PFSK-1 (cell line): ENCODE results near the gene PFKP.

Experiments used
- FOXP2 ChIP-seq: optimal IDR thresholded peaks from 2 replicates; pipeline ENCODE3; 2011; ENCODE audit warnings: borderline replicate concordance, control low read depth, inconsistent platforms; ENCODE audit not compliant: insufficient read depth; ENCODE audit errors: extremely low read length, extremely low read depth
- POLR2AphosphoS5 ChIP-seq: IDR thresholded peaks from 2 replicates; pipeline ENCODE4 v1.6.1; 2012; ENCODE audit warnings: low read depth, mild to moderate bottlenecking, control low read depth, low read length, moderate library complexity
- SIN3A ChIP-seq: IDR thresholded peaks from 2 replicates; pipeline ENCODE4 v1.6.1; 2012; ENCODE audit warnings: mild to moderate bottlenecking, low read length, moderate library complexity, borderline replicate concordance; ENCODE audit not compliant: insufficient read depth
- TAF1 ChIP-seq: IDR thresholded peaks from 2 replicates; pipeline ENCODE4 v1.6.1; 2012; ENCODE audit warnings: low read length, control low read depth, borderline replicate concordance; ENCODE audit not compliant: insufficient read depth
- TF ChIP-seq, protein P1 (sequence below), 2 experiments: IDR thresholded peaks; 2 replicates each; pipeline versions ENCODE4 v1.6.1 to v1.8.0; 2011 to 2012; ENCODE audit warnings: low read depth in 2 of 2, low read length in 2 of 2, control low read depth in 1 of 2, inconsistent platforms in 1 of 2, mild to moderate bottlenecking in 1 of 2, moderate library complexity in 1 of 2; ENCODE audit not compliant: insufficient read depth in 1 of 2

The PFKP gene

DNA sequence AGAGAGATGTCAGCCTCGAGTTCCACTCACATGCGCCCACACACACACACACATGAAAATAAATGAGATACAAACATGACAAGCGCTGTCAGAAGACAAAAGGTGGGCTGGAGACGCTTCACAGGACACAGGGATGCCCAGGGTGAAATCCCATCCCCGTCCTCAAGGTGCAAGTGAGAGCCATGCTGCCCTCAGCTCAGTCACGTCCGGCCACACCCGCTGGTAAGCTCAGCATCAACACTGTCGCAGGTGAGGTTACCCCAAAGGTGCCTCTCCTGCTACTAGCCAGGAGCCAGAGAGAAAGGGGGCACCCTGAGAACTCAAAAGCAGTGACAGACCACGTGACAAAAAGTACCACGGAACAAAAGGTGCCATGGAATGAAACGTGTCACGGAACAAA lies 83.0 kb downstream of the PFKP start:
- no peak for TF ChIP-seq POLR2AphosphoS5
- no peak for TF ChIP-seq SIN3A
- TF ChIP-seq TAF1 = no peak
- TF ChIP-seq, protein P1, sequence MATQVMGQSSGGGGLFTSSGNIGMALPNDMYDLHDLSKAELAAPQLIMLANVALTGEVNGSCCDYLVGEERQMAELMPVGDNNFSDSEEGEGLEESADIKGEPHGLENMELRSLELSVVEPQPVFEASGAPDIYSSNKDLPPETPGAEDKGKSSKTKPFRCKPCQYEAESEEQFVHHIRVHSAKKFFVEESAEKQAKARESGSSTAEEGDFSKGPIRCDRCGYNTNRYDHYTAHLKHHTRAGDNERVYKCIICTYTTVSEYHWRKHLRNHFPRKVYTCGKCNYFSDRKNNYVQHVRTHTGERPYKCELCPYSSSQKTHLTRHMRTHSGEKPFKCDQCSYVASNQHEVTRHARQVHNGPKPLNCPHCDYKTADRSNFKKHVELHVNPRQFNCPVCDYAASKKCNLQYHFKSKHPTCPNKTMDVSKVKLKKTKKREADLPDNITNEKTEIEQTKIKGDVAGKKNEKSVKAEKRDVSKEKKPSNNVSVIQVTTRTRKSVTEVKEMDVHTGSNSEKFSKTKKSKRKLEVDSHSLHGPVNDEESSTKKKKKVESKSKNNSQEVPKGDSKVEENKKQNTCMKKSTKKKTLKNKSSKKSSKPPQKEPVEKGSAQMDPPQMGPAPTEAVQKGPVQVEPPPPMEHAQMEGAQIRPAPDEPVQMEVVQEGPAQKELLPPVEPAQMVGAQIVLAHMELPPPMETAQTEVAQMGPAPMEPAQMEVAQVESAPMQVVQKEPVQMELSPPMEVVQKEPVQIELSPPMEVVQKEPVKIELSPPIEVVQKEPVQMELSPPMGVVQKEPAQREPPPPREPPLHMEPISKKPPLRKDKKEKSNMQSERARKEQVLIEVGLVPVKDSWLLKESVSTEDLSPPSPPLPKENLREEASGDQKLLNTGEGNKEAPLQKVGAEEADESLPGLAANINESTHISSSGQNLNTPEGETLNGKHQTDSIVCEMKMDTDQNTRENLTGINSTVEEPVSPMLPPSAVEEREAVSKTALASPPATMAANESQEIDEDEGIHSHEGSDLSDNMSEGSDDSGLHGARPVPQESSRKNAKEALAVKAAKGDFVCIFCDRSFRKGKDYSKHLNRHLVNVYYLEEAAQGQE (IDR thresholded peaks at IDR 0.05; ENCODE audit: insufficient read depth in 1 of 2, low read depth in 2 of 2, low read length in 2 of 2) = no peak
- TF ChIP-seq FOXP2 = no peak

DNA sequence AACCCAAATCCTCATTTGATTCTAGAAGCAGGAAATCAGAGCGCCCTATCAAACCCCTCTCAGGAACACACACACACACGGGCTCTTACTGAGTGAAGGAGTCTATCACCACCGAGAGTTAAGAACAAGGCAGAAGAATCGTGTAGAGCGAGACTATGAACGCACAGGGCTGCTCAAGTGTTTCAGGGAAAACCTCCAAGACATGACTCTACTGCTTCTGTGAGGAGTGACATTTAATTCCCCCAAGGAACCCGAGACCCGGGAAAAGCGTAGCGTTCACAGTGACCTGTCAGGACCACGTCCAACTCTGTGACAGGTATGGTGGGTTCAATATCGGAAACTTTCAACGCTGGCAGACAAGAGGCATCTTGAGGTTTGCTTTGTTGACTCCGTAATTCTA lies 83.6 kb downstream of the PFKP start:
- TF ChIP-seq FOXP2 (no peak), POLR2AphosphoS5 (no peak), TAF1 (no peak), SIN3A (no peak)
- TF ChIP-seq, protein P1 (IDR thresholded peaks at IDR 0.05; ENCODE audit: insufficient read depth in 1 of 2, low read depth in 2 of 2, low read length in 2 of 2) = no peak

DNA sequence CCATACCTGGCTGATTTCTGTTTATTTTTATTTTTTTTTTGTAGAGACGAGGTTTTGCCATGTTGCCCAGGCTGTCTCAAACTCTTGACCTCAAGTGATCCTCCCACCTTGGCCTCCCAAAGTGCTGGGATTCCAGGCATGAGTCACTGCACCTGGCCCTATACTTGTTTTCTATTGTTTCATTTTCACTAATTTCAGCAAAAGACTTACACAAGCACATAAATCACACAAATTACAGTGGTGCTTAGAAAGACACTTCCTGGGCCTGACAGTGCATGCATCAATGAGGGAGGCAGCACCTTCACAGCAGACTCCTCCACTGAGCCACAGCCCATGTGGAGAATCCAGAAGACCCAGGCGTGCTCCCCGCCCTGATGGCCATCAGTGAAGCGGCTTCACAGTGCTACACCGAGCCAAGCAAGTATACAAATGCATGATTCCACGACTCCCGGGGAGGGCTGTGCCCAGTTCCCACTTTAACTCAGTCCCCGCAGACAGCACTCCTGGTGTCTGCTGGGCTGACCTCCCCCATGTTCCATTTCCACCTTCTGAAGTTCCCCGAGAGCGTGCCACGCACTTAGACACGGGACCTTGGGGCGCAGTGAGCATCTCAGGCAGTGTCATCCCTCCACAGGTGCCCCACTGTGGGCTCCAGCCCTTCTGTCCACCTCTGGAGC lies 84.7 kb downstream of the PFKP start:
- TF ChIP-seq FOXP2 = no peak
- no peak for TF ChIP-seq TAF1
- TF ChIP-seq POLR2AphosphoS5 = no peak
- TF ChIP-seq, protein P1 (IDR thresholded peaks at IDR 0.05; ENCODE audit: insufficient read depth in 1 of 2, low read depth in 2 of 2, low read length in 2 of 2) = no peak
- no peak for TF ChIP-seq SIN3A

DNA sequence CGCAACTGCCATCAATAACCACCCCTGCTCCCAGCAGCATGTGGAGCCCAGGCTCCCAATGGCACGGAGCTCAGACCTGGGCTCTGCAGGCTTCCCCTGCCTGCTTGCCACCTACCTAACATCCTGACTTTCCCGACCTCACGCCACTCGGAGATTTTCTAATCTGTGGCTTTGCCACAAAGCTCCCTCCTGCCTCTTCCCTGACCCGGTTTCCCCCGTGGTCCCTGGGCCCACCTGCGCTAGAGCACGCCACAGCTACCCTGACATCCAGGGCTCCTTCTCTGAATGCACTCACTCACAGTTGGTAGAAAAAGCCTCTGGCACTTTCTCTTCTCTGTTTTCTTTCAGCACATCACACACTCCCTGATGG lies 85.2 kb downstream of the PFKP start:
- TF ChIP-seq SIN3A (no peak), FOXP2 (no peak), TAF1 (no peak), POLR2AphosphoS5 (no peak)
- TF ChIP-seq, protein P1 (IDR thresholded peaks at IDR 0.05; ENCODE audit: insufficient read depth in 1 of 2, low read depth in 2 of 2, low read length in 2 of 2) = no peak
